Measurements from ENCODE around the gene CFAP77.
A peak's percentile ranks its signal among the peaks of the same experiment; 100 is the strongest.

The CFAP77 gene

DNA sequence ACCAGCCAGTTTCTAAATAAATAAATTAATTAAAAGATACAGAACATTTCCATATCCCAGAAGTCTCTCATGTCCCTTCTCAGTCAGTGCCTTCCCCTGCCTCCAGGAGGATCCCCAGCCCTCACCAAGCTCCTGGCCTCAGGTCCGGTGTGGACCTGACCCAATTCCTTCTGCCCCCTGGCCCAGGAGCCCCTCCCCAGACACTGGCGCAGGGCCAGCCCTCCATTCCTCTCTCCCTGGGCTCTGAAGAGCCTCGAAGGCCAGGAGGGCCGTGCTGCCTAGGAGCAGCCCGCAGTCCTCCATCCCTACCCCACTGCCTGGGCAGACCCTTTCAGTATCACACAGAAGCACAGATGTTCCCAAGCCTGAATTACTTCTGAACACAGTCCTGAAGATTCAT lies 110.6 kb downstream of the CFAP77 start:
- no peak for DNase-seq

DNA sequence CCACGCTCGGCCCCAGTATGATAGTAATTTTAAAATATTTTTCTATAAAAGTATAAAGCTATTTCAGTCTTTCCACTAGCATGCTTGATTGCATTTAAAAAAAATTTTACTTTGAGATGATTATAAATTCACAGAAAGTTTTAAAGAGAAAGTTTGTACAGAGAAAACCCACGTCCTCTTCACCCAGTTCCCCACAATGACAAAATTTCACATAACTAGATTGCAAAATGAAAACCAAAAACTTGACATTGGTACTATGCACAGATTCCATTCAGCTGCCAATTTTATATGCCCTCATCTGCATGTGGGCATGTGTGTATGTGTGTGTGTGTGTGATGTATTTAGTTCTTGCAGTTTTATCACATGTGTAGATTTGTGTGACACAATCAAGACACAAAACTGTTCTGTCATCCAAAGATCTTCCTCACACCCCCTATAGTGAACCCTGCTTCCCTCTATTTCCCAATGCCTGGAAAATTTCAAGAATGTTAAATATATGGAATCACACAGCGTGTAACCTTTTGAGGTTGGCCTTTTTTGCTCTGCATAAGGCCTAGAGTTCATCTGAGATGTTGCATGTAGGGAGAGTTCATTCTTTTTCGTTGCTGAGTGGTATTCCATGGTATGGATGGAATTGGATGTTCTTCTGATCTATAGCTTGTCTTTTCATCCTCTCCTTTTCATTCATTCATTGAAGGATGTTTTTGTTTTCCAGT lies 115.5 kb downstream of the CFAP77 start:
- no peak for DNase-seq

DNA sequence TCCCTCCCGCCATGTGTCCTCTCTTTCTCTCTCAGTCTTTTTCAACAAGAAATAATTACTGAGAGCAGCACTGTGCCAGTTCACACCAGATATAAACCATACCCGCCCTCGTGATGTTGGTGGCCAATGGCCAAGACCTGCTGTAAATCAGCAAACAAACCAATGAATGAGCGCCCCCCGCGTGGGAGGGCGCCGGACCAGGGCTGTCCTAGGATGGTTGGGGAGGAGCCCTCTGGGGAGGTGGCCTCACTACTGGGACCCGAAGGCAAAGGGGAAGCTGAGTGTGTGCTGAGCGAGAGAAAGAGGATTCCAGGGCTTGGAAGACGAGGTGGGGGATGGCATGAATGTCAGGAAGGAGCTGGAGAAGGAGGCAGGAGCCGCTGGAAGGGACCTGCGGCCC lies 121.2 kb downstream of the CFAP77 start:
- DNase-seq, result no peak

DNA sequence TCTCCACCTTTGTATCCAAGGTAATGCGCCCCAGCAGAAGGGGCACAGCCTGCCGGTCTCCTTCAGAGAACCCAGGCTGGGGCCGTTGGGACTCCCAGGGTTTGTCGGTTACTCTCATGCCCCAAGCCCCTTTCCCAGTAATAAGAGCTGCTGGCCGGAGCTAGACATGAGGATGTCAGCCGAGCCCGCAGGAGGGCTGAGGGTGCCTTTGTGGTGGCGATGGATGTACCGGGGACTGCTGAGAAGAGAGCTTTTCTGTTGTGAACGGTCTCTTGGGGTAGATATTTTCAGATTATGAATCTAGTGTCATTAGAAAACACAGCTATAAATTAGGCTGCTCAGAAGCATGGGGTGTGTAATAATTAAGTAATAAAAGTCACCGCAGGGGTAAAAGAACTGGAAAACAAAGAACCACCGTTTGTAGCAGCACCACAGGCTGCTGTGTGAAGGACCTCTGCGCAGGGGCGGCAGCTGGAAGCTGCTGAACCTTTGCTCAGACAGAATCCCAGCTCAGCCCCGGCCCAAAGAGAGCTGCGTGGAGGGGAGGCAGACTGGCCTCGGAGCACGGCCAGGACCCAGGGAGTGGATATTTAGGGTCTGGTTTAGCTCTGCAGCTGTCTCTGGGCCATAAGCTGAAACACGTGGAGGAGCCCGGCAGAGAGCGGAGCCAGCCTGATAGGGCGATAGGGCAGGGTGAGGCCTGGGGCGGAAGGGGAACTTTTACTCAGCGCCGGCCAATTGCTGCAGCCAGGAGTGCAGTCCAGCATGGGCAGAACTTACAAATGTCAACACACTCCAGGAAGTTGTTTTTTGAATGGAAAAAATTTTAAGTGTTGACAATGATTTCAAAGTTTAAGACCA lies 121.9 kb downstream of the CFAP77 start:
- DNase-seq, result no peak

DNA sequence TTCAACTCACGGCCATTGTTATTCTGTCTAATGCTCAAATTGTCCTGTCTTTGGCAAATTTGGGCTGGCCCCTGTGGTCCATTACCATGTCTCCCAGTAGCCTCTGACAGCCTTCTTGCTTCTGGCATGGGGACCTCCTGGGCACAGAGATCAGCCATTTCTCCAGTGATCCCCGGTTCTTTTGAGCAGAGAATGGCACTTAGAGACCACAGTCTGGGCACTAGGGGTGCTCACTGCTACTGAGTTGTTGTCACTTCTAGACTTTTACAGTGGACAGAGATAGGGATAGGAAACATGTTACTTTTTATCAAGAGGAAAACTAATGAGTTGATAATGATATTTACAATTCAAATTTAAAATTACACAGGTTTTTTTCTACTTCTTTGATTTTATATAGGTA lies 124.8 kb downstream of the CFAP77 start:
- no peak for DNase-seq

DNA sequence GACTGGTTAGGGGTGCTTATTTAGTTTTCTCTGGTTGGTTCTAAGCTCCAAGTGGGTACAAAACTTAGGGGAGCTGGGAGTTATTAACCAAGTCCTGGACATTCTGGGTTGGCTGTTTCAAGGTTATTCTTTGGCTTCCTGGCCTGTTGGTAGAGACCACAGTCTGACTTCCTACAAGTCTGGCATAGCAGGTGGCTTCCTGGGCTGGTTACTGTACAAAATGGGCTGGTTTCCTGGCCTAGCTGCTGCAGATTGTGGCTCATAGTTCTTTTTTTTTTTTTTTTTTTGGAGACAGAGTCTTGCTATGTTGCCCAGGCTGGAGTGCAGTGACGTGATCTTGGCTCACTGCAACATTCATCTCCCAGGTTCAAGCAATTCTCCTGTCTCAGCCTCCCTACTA lies 126.1 kb downstream of the CFAP77 start:
- DNase-seq, result no peak

GRCh38 chr9:132537352-132537751 lies 127.3 kb downstream of the CFAP77 start:
- DNase-seq, result no peak

DNA sequence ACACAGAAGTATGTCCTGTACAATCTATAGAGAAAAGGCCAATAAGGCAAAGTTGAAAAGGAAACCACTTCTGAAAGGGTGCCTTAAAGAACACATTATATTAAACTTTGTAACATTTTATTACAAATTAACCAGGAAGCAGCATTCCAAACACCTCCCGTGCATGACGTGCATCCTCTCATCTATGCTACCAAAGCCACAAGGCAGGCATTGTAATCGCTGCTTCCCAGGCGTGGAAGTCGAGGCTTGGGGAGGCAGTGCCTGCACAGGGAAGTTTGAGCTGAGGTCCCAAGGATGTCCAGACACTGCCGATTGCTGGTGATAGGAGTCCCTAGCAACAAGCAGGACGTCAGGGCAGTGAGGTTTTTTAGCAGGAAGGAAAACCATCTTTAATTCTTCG lies 128.1 kb downstream of the CFAP77 start:
- no peak for DNase-seq

DNA sequence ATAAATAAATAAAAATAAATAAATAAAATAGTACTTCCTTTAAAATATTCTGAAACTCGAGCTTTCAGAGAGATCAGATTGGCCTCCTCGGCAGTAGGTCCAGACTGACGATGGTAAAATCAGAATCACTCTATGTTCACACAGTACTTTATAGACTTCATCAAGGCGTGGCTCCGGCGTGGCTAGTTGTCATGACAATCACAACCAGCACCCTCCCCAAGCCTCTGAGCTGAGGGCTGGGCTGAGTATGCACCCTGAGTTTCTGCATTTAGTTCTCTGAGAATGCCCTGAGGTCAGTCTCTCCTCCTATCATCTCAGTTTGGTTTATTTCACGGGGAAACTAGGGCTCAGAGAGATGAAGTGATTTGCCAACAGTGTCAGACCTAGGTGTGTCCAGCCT lies 129.1 kb downstream of the CFAP77 start:
- DNase-seq, result no peak

- DNase-seq, result no peak
Measured at GRCh38 chr9:132541051-132541450, 131.0 kb downstream of the CFAP77 start.

DNA sequence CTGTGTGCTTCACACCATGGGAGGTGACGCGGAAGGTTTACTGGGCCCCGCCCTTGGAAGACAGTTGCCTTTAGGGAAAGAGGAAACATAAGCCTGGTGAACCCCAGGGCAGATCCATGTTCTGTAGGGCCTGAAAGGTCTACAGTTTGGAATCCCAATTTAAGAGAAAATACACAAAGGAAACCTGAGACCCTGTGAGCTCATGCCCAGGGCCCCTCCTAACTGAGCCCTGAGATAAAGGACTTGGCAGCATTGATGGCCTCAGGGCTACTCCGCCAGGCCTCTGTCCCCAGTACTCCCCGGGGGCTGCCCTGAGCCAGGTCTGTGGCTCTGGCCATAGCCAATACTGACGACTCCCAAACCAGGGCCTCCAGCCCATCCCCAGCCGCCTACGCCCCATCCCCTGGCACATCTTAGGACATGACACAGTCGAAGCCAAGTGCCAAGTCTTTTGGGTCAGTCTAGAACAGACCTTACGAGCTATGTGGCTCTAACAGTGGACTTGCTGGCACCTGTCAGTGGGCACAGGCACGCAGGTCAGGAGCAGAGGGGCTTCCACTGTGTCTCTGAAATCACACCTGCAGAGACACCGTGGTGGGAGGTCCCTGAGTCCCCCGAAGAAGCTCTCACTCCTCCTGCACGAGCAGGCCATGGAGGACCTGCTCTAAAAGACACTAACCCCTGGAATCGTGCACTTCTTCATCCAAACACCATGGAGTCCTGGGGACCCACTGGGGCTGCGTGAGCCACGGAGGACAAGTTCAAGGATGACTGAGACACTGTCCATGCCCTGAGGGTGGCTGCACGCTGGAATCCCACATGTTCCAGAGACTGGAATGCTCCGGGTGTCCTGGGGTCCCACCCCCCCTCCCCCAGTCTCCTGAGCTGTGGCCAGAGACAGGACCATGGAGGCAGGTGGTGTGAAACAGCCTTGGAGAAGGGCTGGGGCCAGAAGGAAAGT lies 132.1 kb downstream of the CFAP77 start:
- no peak for DNase-seq

- DNase-seq, result no peak
Measured at GRCh38 chr9:132543251-132543650, 133.2 kb downstream of the CFAP77 start.

- no peak for DNase-seq
Measured at GRCh38 chr9:132543960-132544359, 133.9 kb downstream of the CFAP77 start.

DNA sequence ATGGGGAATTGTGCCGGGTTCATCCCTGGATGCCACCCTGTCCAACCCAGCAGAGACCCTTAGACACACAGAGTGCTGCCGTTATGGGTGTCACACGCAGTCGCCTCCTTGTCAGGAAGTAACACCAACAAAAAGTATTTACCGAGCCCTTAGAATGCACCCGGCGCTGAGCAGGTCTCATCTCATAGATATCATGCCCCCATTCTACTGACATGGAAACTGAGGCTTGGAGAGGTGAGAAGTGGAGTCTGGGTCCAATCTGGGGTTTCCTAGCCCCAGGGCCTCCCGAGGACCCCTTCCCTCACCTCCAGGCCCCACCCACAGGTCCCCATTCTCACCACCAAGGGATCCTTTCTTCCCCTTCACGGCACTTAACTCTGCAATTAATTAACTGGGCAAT lies 135.6 kb downstream of the CFAP77 start:
- DNase-seq, result no peak

DNA sequence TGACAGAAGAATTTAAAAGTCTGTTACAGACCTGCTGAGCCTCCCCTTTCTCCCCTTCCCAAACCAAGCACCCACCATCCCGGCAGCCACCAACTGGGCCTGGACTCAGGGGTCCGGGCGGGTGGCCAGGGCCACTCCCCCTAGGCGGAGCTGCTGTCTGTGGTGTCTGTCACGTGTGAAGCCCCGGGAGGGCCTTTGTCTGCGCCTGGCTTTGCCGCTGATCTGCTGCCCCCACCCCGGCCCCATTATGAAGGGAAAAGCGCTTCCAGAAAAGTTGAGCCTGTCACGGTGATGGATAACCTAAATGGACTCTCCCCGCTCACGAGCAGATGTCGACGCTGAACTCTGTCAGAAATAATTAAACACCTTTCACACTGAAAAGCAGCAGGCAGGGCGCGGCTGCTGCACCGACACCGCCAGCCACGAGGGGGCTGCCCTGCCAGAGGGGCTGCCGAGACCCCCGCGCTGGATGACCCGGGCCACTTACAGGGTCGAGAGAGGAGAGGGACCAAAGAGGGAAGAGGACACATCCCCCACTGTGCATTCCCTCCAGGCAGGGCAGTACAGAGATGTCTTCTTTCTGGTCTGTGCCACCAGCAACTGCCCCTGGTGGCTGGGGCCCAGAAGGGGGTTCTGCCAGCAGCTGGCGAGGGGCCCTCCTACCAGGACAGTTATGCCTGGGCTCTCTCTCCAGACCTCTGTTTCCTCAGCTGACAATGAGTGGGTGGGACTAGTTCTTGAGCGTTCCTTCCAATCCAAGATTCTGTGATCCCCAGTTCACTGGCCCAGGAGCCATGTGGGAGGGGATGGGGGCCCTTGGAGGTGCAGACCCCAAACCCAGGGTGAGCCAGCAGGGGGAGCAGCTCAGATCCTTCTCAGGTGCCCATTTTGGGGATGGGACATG lies 136.4 kb downstream of the CFAP77 start:
- DNase-seq, result peak; percentile 9

GRCh38 chr9:132547052-132547431 lies 137.0 kb downstream of the CFAP77 start:
- DNase-seq, result no peak

- DNase-seq, result no peak
Measured at GRCh38 chr9:132547436-132547835, 137.4 kb downstream of the CFAP77 start.

GRCh38 chr9:132547976-132548730 lies 138.1 kb downstream of the CFAP77 start:
- no peak for DNase-seq

DNA sequence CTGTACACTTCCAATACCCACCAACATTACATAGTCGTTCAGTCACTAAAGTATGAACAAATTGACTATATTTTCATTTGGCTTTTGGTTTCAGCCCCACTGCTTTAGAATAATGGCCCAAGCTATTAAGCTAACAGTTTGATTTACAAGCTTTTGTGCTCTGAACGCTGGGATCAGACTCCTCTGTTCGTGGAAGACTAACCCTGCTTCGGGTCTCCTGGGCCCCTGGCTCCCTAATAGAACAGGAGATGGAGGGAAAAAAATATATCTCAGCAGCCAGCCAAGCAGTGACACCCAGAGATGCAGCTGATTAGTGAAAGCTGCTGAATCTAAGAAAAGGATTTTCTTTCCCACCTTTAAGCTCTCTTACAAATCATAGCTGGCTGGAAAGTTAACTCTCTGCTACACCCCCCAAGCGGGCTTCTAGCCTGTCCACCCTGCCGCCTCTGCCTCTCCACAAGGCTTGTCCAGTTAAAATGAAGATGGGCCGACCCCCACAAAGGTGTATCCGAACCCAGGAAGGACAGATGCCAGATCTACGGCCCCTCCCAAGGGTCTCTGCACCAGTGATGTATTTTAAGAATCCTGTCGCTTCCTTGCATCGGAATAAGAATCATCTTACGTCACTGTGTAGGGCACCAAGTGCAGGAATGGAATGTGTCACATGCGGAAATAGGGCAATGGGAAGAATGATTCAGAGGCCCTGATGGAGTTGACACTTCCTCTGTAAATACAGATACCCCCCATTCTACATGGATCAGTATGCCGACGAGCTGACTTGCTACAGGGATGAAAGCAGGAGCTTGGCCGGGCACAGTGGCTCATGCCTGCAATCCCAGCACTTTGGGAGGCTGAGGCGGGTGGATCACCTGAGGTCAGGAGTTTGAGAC lies 139.0 kb downstream of the CFAP77 start:
- no peak for DNase-seq

DNA sequence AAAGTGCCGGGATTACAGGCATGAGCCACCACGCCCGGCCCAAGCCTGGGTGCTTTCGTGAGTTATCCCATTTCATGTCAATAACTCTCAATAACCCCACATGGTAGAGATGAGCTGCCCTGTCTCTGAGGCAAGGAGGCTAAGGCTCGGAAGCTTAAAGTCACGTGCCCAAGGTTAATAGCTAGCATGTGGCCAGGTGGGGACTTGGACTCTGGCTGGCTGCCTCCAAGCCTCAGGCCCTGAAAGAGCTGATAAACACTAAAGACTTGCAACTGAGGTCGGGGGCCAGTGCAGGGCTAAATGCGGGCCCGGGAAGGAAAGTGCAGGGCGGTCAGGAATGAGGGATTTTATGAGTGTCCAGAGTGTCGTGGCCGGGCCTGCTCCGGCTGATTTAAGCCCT lies 141.5 kb downstream of the CFAP77 start:
- DNase-seq, result no peak

Measured in midbrain (tissue), 1 donor.